Activated T-helper 1 cell treated with Interleukin-2 at 50 U/mL for 16 hours (primary cell): Measurements from ENCODE around the gene PGLYRP4.

Experiments used
- DNase-seq: peaks from one replicate; pipeline ENCODE4 v3.0.0-alpha.2; 2020; ENCODE audit warnings: low read depth

Gene PGLYRP4

DNA sequence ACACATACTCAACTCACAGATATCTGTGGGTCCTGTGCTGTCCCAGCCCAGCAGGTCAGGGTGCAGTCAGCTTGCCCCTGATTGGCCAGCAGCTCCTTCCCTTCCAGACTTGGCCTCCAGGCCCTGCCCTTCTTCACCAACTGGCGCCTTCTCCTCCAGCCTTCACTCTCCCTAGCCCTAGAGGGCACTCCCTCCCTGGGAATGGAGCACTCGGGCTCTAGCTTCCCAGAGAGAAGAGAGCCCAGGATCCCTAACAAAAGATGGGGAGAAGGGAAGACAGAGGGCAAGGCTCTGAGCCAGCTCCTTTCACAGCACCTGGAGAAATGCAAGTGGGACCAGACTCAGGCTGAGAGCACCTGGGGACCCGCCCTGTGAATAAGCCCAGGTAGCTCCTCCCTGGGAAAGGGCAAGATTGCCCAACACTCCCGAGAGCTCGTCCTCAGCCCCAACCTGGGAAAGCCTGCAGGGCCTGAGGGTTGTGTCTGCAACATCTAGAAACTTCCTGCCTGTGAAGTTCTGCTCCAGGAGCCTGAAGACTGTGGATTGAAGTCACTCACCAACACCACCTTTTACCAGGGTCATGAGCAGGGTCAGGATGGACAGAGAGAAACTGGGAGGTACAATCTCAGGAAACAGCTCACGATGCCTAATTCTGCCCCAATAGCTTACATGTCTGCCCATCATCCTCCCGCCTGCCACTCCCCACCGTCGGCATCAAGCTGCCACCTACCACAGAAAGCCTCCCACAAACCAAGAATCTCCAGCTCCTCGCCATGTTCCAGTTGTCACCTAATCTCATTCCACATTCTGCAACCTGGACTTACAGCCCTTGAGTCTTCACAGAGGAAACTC is at the start of gene PGLYRP4:
Gene PGLYRP4, minus strand, starts transcription at position 331 of the 852 bp plus-strand sequence. CDS start 909 bp downstream, outside the sequence.
- no peak for DNase-seq

GRCh38 chr1:153397924-153398651 is 49.4 kb upstream of the PGLYRP4 start:
- no peak for DNase-seq

DNA sequence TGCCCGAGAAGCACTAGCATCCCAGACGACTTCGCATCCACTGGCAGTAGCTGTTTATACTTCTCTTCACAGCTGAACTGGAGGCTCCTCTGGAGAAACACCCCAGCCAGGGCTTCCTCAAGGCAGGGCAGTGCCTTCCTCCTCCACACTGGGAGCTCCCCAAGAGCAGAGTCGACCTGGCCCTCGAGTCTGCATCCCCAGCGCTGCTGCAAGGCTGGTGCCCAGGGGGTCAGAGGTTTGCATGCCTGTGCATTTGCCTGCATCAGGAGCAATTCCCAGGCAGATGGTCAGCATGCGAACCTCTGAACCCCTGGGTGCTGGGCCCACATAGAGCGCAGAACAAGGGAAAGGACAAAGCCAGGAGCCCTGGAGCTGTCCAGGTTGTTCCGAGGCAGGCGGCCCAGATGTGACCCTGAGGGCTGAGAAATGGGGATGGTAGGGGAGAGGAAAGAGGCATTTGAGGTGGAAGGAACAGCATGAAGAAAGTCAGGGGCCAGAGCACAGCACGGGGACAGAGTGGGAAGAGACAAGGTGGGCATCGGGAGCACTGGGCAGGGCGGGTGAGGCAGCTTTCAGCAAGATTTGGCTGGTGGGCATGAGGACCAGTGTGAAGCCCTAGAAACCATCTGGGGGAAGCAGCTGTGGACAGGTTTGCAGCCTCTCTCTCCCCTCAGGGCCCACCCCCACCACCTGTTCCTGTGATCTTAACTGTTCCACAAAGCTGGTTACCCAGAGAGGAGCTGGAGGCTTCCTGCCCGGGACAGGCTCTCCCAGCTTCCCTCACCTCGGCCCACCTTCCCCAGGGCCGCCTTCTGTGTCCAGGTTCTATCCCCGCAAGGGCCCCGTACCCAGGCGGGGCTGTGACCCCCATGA is 48.6 kb upstream of the PGLYRP4 start:
- DNase-seq, result no peak

- no peak for DNase-seq
These were observed 47.8 kb upstream of the PGLYRP4 start for GRCh38 chr1:153396461-153396860.

- no peak for DNase-seq
These were observed 47.1 kb upstream of the PGLYRP4 start for GRCh38 chr1:153395776-153396175.

- DNase-seq, result no peak
These were observed 46.6 kb upstream of the PGLYRP4 start for GRCh38 chr1:153395136-153395685.

DNA sequence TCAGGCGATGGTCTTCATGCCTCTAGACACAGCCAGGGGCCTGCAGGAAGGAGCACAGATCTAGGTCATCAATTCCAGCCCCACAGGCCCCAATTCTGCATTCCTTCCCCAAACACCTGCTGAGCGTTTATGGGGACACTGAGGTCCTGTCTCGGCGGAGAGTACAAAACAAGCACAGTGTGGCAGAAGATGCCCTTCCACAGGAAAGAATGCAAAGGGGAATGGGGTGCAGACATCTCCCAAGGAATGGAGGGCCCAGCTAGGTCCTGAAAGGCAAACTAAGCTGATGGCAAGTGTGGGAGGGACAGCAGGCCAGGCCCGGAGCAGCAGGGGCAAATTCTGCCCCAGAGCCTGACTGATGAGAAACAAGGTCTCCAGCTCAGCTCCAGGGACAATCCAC is 45.8 kb upstream of the PGLYRP4 start:
- no peak for DNase-seq

GRCh38 chr1:153393926-153394325 is 45.3 kb upstream of the PGLYRP4 start:
- no peak for DNase-seq

DNA sequence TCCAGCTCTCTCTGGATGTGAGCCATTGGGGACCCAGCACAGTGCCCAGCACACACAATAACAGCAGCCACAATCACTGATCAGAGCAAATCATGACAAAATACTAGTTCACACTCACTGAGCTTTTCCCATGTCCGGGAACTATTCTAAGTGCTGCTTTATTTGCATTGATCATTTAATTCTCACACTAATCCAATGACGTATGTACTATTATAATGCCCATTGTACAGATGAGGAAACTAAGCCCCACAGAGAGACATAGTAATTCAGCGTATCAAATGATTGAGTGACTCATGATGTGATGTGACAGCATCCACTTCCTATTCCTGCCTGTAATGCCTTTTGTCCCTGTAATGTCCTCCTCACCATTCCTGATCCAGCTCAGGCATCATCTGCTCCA is 44.2 kb upstream of the PGLYRP4 start:
- no peak for DNase-seq

- no peak for DNase-seq
These were observed 43.6 kb upstream of the PGLYRP4 start for GRCh38 chr1:153392258-153392657.

GRCh38 chr1:153390938-153391710 is 42.5 kb upstream of the PGLYRP4 start, which contains the start of gene S100A8:
Gene S100A8 (minus strand): TSS chr1:153391073. CDS start chr1:153390535, 538 bp downstream.
- no peak for DNase-seq

DNA sequence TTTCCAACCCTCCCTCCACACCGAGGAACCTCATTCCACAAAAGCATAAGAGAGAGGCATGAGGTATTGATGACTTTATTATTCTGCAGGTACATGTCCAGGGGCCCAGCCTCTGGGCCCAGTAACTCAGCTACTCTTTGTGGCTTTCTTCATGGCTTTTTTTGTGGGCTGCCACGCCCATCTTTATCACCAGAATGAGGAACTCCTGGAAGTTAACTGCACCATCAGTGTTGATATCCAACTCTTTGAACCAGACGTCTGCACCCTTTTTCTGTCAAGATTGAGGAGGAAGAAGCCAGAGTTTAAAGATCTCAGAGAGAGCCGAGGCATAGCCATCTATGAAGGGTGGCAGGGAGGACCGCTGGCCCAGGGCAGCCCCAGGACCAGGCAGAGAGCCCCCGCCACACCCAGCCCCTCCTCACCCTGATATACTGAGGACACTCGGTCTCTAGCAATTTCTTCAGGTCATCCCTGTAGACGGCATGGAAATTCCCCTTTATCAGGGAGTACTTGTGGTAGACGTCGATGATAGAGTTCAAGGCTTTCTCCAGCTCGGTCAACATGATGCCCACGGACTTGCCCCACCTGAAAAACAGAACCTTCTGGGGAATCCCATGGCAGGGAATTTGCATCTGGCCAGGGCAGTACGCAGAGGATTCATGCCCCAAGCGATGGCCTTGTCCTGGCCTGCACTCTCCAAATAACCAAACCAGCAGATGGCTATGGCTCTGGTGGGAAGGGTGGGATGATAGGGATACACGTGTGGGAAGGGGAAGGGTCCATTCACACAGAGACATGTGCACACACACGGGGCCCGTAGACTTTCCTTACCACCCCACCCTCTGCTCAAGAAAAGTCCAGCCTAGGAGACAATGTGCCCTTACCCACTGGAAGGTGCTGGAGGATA is 41.6 kb upstream of the PGLYRP4 start:
- DNase-seq, result no peak

GRCh38 chr1:153389401-153389800 is 40.8 kb upstream of the PGLYRP4 start:
- DNase-seq, result no peak

DNA sequence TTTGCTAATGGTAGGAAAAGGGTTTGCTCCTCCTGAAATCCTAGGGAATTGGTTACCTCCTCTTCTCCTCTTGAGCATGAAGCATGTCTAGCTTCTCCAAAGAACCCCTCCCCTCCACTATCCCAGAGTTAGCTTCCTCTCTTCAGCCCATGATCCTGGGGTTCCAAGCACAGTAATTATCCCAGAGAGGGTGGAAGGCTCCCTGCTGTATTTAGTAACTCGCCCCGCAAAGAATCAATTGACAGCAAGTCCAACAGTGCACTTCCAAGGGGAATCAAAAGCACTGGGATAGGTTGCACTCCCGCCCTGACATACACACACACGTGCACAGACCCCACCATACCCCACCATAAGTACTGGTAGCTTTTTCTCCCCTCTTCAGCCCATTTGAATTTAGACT is 39.1 kb upstream of the PGLYRP4 start:
- DNase-seq, result no peak

GRCh38 chr1:153387001-153387400 is 38.4 kb upstream of the PGLYRP4 start:
- no peak for DNase-seq

DNA sequence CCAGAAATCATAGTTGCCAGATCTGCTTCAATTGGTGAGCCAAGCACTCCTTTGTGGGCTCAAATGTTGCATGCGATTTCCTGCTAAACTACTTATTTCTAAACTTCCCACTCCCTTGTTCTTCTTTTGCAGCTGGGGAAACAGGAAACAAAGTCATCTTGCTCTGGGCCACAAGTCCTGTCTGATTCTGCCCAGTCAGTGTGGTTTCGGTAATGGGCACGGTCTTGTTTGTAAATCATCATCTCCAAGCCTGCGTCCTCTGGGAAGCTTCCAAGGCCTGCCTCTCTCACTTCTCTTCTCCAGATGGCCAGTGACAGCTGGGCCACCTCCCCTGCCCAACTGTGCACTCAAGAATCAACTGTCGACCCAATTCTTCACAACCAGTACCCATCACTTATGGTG is 37.9 kb upstream of the PGLYRP4 start:
- no peak for DNase-seq

GRCh38 chr1:153384958-153385580 is 36.4 kb upstream of the PGLYRP4 start:
- DNase-seq, result no peak

GRCh38 chr1:153380711-153381110 is 32.1 kb upstream of the PGLYRP4 start:
- DNase-seq, result no peak

DNA sequence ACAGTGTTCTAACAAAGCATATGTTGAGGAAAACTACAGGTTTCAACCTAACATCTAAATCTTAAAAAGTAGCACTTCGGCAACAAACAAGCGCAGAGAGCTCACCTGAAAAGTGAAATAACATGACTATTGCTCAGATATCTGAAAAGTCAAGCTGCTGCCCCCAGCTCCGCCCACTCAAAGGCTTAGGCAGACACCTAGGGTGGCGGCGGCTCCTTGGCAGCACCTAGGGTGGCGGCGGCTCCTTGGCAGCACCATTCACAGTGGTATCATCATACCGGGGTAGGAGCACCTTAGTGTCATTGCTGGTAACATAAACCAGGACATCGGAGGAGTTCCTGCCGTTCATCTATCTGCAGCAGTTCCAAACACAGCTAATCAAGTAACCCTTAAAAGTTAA is 30.9 kb upstream of the PGLYRP4 start:
- DNase-seq, result no peak

DNA sequence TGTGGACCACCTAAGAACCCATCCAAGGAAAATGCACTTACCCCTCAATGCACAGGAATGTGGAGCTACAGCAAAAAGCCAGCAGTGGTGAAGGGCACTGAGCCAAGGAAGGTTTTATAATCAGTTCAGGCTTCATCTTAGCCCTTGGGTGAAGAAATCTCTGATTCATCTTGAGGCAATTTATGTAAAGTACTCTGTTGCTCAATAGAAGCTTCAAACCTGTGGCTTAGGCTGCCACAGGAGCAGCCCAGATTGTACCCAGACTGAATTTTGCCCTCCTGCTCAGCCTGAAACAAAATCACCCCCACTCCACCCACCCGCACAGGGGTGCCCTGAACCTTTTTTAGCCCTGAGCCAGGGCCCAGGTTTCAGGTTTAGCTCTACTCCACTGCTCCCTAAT is 26.9 kb upstream of the PGLYRP4 start, which contains the start of gene S100A12:
Gene S100A12, minus strand, starts transcription at position 111 of the 400 bp plus-strand sequence. CDS start 1,029 bp downstream, outside the sequence.
- DNase-seq, result no peak
